ENCODE results near the gene YARS2. TPM values are rescaled to one million over a fixed set of nuclear protein-coding genes. Genes with fewer than 3 reads are reported as not detected.
"Not testable (repeated sequence)": the region's sequence is repeated elsewhere in the genome, so short reads cannot be mapped to it uniquely, and the experiment has no call there.

YARS2 gene
- total RNA-seq, 1 donor, result 23.9 TPM

GRCh38 chr12:32734952-32735351, 20.7 kb downstream of the YARS2 start:
- Histone ChIP-seq H3K27ac (ENCODE audit: low read depth, low read length) (no peak overlapping the region), H3K9me3 (ENCODE audit: low read depth, low read length) (no peaks in the 10 kb centered on the region), H3K4me2 (ENCODE audit: insufficient read depth, low read length) (no peak overlapping the region), H3K4me1 (ENCODE audit: insufficient read depth, low read length) (peaks cover 4% of the 10 kb centered on the region), H4K20me1 (ENCODE audit: insufficient read depth, low read length) (no peaks in the 10 kb centered on the region), H3K27me3 (ENCODE audit: insufficient read depth, low read length) (no peaks in the 10 kb centered on the region), H3K79me2 (ENCODE audit: insufficient read depth, low read length) (no peaks in the 10 kb centered on the region), H3K36me3 (ENCODE audit: insufficient read depth, low read length) (peaks cover 59% of the 10 kb centered on the region), H3K4me3 (ENCODE audit: insufficient read depth, low read length) (no peak overlapping the region), H2AFZ (ENCODE audit: low read length) (no peak overlapping the region)
- TF ChIP-seq, protein P1, sequence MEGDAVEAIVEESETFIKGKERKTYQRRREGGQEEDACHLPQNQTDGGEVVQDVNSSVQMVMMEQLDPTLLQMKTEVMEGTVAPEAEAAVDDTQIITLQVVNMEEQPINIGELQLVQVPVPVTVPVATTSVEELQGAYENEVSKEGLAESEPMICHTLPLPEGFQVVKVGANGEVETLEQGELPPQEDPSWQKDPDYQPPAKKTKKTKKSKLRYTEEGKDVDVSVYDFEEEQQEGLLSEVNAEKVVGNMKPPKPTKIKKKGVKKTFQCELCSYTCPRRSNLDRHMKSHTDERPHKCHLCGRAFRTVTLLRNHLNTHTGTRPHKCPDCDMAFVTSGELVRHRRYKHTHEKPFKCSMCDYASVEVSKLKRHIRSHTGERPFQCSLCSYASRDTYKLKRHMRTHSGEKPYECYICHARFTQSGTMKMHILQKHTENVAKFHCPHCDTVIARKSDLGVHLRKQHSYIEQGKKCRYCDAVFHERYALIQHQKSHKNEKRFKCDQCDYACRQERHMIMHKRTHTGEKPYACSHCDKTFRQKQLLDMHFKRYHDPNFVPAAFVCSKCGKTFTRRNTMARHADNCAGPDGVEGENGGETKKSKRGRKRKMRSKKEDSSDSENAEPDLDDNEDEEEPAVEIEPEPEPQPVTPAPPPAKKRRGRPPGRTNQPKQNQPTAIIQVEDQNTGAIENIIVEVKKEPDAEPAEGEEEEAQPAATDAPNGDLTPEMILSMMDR (IDR thresholded peaks at IDR 0.05; ENCODE audit: extremely low read depth, low read depth, low read length), result no peak
- no peak for DNase-seq (ENCODE audit: insufficient read length, low spot score, missing footprints)

DNA sequence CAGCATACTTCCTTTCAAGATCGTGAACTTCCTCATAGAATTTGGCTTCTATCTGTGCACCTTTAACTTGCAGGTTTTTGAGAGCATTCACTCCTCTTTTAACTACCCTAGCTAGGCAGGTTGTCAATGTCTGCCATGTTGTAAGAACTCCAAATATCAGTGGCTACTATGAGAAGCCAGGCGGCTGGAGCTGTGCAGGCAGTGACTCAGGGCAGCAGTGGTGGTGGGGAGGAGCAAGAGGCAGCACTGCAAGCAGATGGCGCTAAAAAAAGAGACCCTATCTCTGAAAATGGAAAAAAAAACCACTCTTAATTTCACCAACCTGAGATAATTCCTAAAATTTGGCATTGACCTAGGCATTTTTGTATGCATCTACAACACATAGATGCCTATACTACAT, 28.5 kb downstream of the YARS2 start:
- Histone ChIP-seq H3K9me3 (ENCODE audit: low read depth, low read length) (no peaks in the 10 kb centered on the region), H3K4me3 (ENCODE audit: insufficient read depth, low read length) (no peak overlapping the region), H3K4me2 (ENCODE audit: insufficient read depth, low read length) (no peak overlapping the region), H3K27me3 (ENCODE audit: insufficient read depth, low read length) (no peaks in the 10 kb centered on the region), H3K27ac (ENCODE audit: low read depth, low read length) (no peak overlapping the region), H2AFZ (ENCODE audit: low read length) (no peak overlapping the region), H4K20me1 (ENCODE audit: insufficient read depth, low read length) (no peaks in the 10 kb centered on the region), H3K4me1 (ENCODE audit: insufficient read depth, low read length) (peaks cover 2% of the 10 kb centered on the region), H3K36me3 (ENCODE audit: insufficient read depth, low read length) (peaks cover 37% of the 10 kb centered on the region), H3K79me2 (ENCODE audit: insufficient read depth, low read length) (no peaks in the 10 kb centered on the region)
- TF ChIP-seq, protein P1 (IDR thresholded peaks at IDR 0.05; ENCODE audit: extremely low read depth, low read depth, low read length), result no peak
- DNase-seq (ENCODE audit: insufficient read length, low spot score, missing footprints), result no peak

GRCh38 chr12:32726286-32726685, 29.4 kb downstream of the YARS2 start:
- H3K36me3 ChIP-seq (ENCODE audit: insufficient read depth, low read length), result peaks cover 37% of the 10 kb centered on the region
- H3K27ac ChIP-seq (ENCODE audit: low read depth, low read length), result no peak overlapping the region
- no peak overlapping the region for H2AFZ ChIP-seq (ENCODE audit: low read length)
- no peaks in the 10 kb centered on the region for H4K20me1 ChIP-seq (ENCODE audit: insufficient read depth, low read length)
- DNase-seq (ENCODE audit: insufficient read length, low spot score, missing footprints), result no peak
- H3K4me1 ChIP-seq (ENCODE audit: insufficient read depth, low read length), result no peaks in the 10 kb centered on the region
- H3K4me2 ChIP-seq (ENCODE audit: insufficient read depth, low read length), result no peak overlapping the region
- no peak overlapping the region for H3K4me3 ChIP-seq (ENCODE audit: insufficient read depth, low read length)
- TF ChIP-seq, protein P1 (IDR thresholded peaks at IDR 0.05; ENCODE audit: extremely low read depth, low read depth, low read length), result no peak
- H3K79me2 ChIP-seq (ENCODE audit: insufficient read depth, low read length), result no peaks in the 10 kb centered on the region
- no peaks in the 10 kb centered on the region for H3K27me3 ChIP-seq (ENCODE audit: insufficient read depth, low read length)
- H3K9me3 ChIP-seq (ENCODE audit: low read depth, low read length), result no peaks in the 10 kb centered on the region

DNA sequence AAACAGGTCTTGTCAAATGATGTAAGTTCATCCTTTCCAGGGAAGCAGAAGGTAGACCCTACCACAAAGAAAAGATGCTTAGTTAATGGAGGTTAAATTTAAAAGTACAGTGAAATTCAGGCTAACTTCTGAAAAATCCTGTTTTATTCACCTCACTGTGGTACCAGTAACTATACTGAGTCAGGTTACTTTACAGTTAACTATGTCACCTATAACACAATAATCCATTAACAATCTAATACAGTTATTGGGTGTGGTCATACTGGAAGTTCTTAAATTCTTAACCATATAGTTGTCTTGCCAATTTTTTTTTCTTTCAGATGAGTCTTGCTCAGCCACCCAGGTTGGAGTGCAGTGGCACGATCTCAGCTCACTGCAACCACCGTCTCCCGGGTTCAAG, 30.4 kb downstream of the YARS2 start:
- not testable (repeated sequence) for H2AFZ ChIP-seq (ENCODE audit: low read length); H3K27ac ChIP-seq (ENCODE audit: low read depth, low read length); H3K4me3 ChIP-seq (ENCODE audit: insufficient read depth, low read length); H3K27me3 ChIP-seq (ENCODE audit: insufficient read depth, low read length); H3K4me1 ChIP-seq (ENCODE audit: insufficient read depth, low read length); DNase-seq (ENCODE audit: insufficient read length, low spot score, missing footprints); H4K20me1 ChIP-seq (ENCODE audit: insufficient read depth, low read length); H3K4me2 ChIP-seq (ENCODE audit: insufficient read depth, low read length); H3K9me3 ChIP-seq (ENCODE audit: low read depth, low read length); H3K79me2 ChIP-seq (ENCODE audit: insufficient read depth, low read length)
- peaks cover 34% of the 10 kb centered on the region for H3K36me3 ChIP-seq (ENCODE audit: insufficient read depth, low read length)
